Heart right ventricle (tissue), 16 donors: ENCODE data around the gene USP47. TPM values are rescaled to one million over a fixed set of nuclear protein-coding genes. Genes with fewer than 3 reads are reported as not detected.

Experiments
- ATAC-seq, 8 donors: fragments of 200-7000 bp; cut with Tn5 transposase; one replicate each; pipeline ENCODE4 v1.9.1; 2020; ENCODE audit warnings: mild to moderate bottlenecking in 8 of 8, moderate library complexity in 8 of 8, moderate number of reproducible peaks in 1 of 8
- DNase-seq, 2 donors: peaks; one replicate each; pipeline ENCODE4 v3.0.0-alpha.2; 2020
- H3K27ac ChIP-seq, 10 donors: fragments of 200-600 bp; sonication (generic) in 2 of 10; one replicate each; pipeline versions ENCODE4 v1.5.0 to v1.8.0; 2020 to 2022; ENCODE audit warnings: mild to moderate bottlenecking in 3 of 10
- H3K27me3 ChIP-seq, 7 donors: fragments of 200-600 bp; one replicate each; pipeline ENCODE4 v1.8.0; 2021 to 2022; ENCODE audit warnings: mild to moderate bottlenecking in 2 of 7
- H3K36me3 ChIP-seq, 9 donors: fragments of 200-600 bp; sonication (generic) in 1 of 9; one replicate each; pipeline versions ENCODE4 v1.5.0 to v1.8.0; 2020 to 2022; ENCODE audit warnings: mild to moderate bottlenecking in 2 of 9
- H3K4me1 ChIP-seq, 9 donors: fragments of 200-600 bp; sonication (generic) in 1 of 9; one replicate each; pipeline versions ENCODE4 v1.5.0 to v1.8.0; 2020 to 2022; ENCODE audit warnings: mild to moderate bottlenecking in 4 of 9
- H3K4me3 ChIP-seq, 10 donors: fragments of 200-600 bp; sonication (generic) in 2 of 10; one replicate each; pipeline versions ENCODE4 v1.5.0 to v1.8.0; 2020 to 2022; ENCODE audit warnings: mild to moderate bottlenecking in 7 of 10, moderate library complexity in 2 of 10
- H3K9me3 ChIP-seq, 11 donors: fragments of 200-600 bp in 10 of 11; sonication (generic) in 2 of 11; one replicate each; pipeline versions ENCODE4 v1.5.0 to v1.8.0; 2013 to 2022; ENCODE audit warnings: mild to moderate bottlenecking in 2 of 11, control low read depth in 1 of 11, moderate library complexity in 1 of 11
- CTCF ChIP-seq, 9 donors: fragments of 200-600 bp; sonication (generic) in 2 of 9; IDR thresholded peaks; one replicate each; pipeline versions ENCODE4 v1.5.0 to v1.8.0; 2021 to 2022; ENCODE audit warnings: antibody characterized with exemption in 9 of 9, mild to moderate bottlenecking in 5 of 9, moderate library complexity in 1 of 9
- WGBS, 2 donors: extraction: QIAGEN DNeasy Blood & Tissue Kit; methylation state at CpG; one replicate each; pipeline ENCODE4 v1.1.7; 2013; ENCODE audit warnings: inconsistent platforms in 1 of 2; 5-methylcytosine and 5-hydroxymethylcytosine counted together
- intact Hi-C, 10 donors: fragments of 100-400 bp; cut with DNase I; formaldehyde crosslinking; loops; one replicate each; pipeline versions ENCODE4 v1.11.1 to v1.14.2; 2022
- polyA plus RNA-seq, 2 donors: library from polyadenylated mRNA; stranded (reverse); fragments of 200-250 nt; gene quantifications; one replicate each; pipeline ENCODE4 v1.2.3, GENCODE V29; 2013
- total RNA-seq, 10 donors: library from RNA; stranded (reverse); fragmentation: NEBNext Ultra II Directional in 3 of 10; extraction: Animal tissue kit (Norgen Biotek cat#: 25700) in 3 of 10; gene quantifications; one replicate each; pipeline versions ENCODE4 v1.2.1 to v1.2.4, GENCODE V29; 2021 to 2023
- donor health status: Arrhythmogenic right ventricular cardiomyopathy.
- donor health status: ischemic (EF 13 %, LVEDD 7.1; RV severe dilation, severe dysfunction).
- donor health status: healthy with polysubstance abuse.
- donor health status: DM: no; HTN: yes; CAD: no.
- donor health status: DM: no; HTN: no; CAD: no.
- donor health status: ischemic (EF 25% LVEDD 6.9; RV normal size, moderate dysfunction).
- donor health status: ischemic (EF 25% LVEDD 5.7; RV mildly dilated, moderate dysfunction).
- donor health status: healthy.
- donor health status: DM: yes; HTN: yes; CAD: no.
- donor health status: Ischemic cardiomyopathy.
- donor health status: ischemic (EF 35%, LVEDD 5.7; RV mildly dilated, moderate dysfunction).
- donor health status: nonischemic (EF 11% LVEDD 7.7; RV severe dilation, severe dysfunction).
- donor health status: DM: yes; HTN: yes; CAD: no.
- donor health status: PGD.
- donor health status: ischemic (EF 29% LVEDD 5.4; RV normal size, mild dysfunction).
- donor health status: nonischemic (EF 23%, LVEDD 6.1; RV moderate dilation, normal function).

USP47 gene
- total and polyA plus RNA-seq, 12 donors: 30.5 to 56.4 (median 52.5) TPM

GRCh38 chr11:12003815-12004214, 162.0 kb downstream of the USP47 start:
- ATAC-seq: no peak
- intact Hi-C loops: no loop called here
- peaks cover 6 to 54% (median 40%) of the 10 kb centered on the region in 9 donors for H3K4me1 ChIP-seq
- TF ChIP-seq CTCF (IDR thresholded peaks at IDR 0.05): no peak
- peaks cover 0 to 37% (median 16%) of the 10 kb centered on the region in 9 donors for H3K36me3 ChIP-seq
- WGBS, 2 donors: 66 to 69% methylated on average over 4 of the region's 4 CpGs
- H3K27me3 ChIP-seq: peaks cover 0 to 45% (median 7%) of the 10 kb centered on the region in 7 donors
- DNase-seq: no peak
- no peak overlapping the region for H3K4me3 ChIP-seq
- H3K27ac ChIP-seq: peak overlapping the region in 2 of 10 donors; percentile 12 to 58
- H3K9me3 ChIP-seq: no peaks in the 10 kb centered on the region

- H3K27me3 ChIP-seq: peaks cover 0 to 55% (median 7%) of the 10 kb centered on the region in 7 donors
- H3K4me3 ChIP-seq: no peak overlapping the region
- intact Hi-C loops: loop anchor here in 1 of 10 donors (5.0 kb wide), 1 partner anchor 38 kb away; no protein-coding TSS in a partner anchor
- peaks cover 6 to 60% (median 41%) of the 10 kb centered on the region in 9 donors for H3K4me1 ChIP-seq
- peaks cover 0 to 25% (median 16%) of the 10 kb centered on the region in 9 donors for H3K36me3 ChIP-seq
- DNase-seq (no peak), ATAC-seq (no peak)
- H3K9me3 ChIP-seq: no peaks in the 10 kb centered on the region
- TF ChIP-seq CTCF (IDR thresholded peaks at IDR 0.05): no peak
- H3K27ac ChIP-seq: peak overlapping the region in 6 of 10 donors; percentile 8 to 92 (median 40)
- WGBS, 2 donors: 58 to 69% methylated on average over 4 of the region's 4 CpGs
Observed at GRCh38 chr11:12005061-12005460, 163.3 kb downstream of the USP47 start.

DNA sequence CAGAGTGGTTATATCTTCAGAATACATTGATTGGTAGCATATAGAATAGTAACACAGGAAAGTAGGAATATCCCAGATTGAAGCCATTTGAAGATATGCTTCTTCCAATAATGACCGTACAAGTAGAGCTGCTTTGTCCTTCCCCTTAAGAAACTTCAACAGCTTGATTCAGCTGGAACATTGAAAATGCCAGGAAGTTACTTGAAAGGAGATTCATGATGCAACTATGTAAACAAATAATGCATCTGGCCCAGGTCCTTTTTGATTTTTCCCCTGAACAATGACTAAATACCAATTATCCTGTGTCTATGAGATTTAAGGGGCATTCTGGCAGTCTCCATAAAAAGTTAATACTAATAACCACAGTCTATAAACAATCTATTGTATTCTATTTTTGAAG, 163.7 kb downstream of the USP47 start:
- Histone ChIP-seq H3K4me1 (peaks cover 6 to 60% (median 41%) of the 10 kb centered on the region in 9 donors), H3K9me3 (no peaks in the 10 kb centered on the region), H3K36me3 (peaks cover 0 to 21% (median 13%) of the 10 kb centered on the region in 9 donors), H3K27me3 (peaks cover 0 to 59% (median 7%) of the 10 kb centered on the region in 7 donors), H3K27ac (peak overlapping the region in 6 of 10 donors; percentile 8 to 92 (median 40)), H3K4me3 (peak overlapping the region in 1 of 10 donors; percentile 0)
- TF ChIP-seq CTCF (IDR thresholded peaks at IDR 0.05): no peak
- intact Hi-C loops: loop anchor here in 1 of 10 donors (5.0 kb wide), 1 partner anchor 38 kb away; no protein-coding TSS in a partner anchor
- ATAC-seq (no peak), DNase-seq (no peak)
- 60 to 69% methylated on average over 1 of the region's 1 CpG for WGBS, 2 donors

GRCh38 chr11:12006552-12007229, 164.9 kb downstream of the USP47 start:
- 90 to 91% methylated on average over 7 of the region's 7 CpGs for WGBS, 2 donors
- H3K4me1 ChIP-seq: peaks cover 6 to 60% (median 41%) of the 10 kb centered on the region in 9 donors
- peaks cover 0 to 65% (median 7%) of the 10 kb centered on the region in 7 donors for H3K27me3 ChIP-seq
- H3K9me3 ChIP-seq: no peaks in the 10 kb centered on the region
- ATAC-seq (no peak), DNase-seq (no peak)
- H3K27ac ChIP-seq: peak overlapping the region in 6 of 10 donors; percentile 82 to 92 (median 86)
- H3K36me3 ChIP-seq: peaks cover 0 to 9% (median under 1%) of the 10 kb centered on the region in 9 donors
- H3K4me3 ChIP-seq: peak overlapping the region in 7 of 10 donors; percentile 58 to 72 (median 67)
- intact Hi-C loops: loop anchor here in 1 of 10 donors (5.0 kb wide), 1 partner anchor 39 kb away; no protein-coding TSS in a partner anchor
- TF ChIP-seq CTCF (IDR thresholded peaks at IDR 0.05): no peak
